Prostate gland (tissue), 2 donors: ENCODE measurements around the gene CEACAM16. TPM values are rescaled to one million over a fixed set of nuclear protein-coding genes. Genes with fewer than 3 reads are reported as not detected.

ENCODE experiments used
- DNase-seq: peaks from one replicate; pipeline ENCODE4 v3.0.0-alpha.2; 2019; ENCODE audit warnings: low spot score
- H3K27ac ChIP-seq, 2 donors: fragments of 200-600 bp; sonication (generic); 2 replicates each; pipeline ENCODE4 v1.5.1; 2017 to 2019
- H3K27me3 ChIP-seq: fragments of 200-600 bp; sonication (generic); replicated peaks from 2 replicates; pipeline ENCODE4 v1.5.1; 2019; ENCODE audit not compliant: insufficient read depth
- H3K36me3 ChIP-seq, 2 donors: fragments of 200-600 bp; sonication (generic); 1 replicate in 1 of 2; 2 replicates in 1 of 2; pipeline versions ENCODE4 v1.5.1 to v1.8.1; 2017 to 2019
- H3K4me1 ChIP-seq: fragments of 200-600 bp; sonication (generic); replicated peaks from 2 replicates; pipeline ENCODE4 v1.5.1; 2019
- H3K4me3 ChIP-seq, 2 donors: fragments of 200-600 bp; sonication (generic); 2 replicates each; pipeline ENCODE4 v1.5.1; 2017 to 2019
- H3K9me3 ChIP-seq: fragments of 200-600 bp; sonication (generic); 2 replicates; pipeline ENCODE4 v1.5.1; 2017
- POLR2A ChIP-seq: fragments of 450-650 bp; IDR thresholded peaks from one replicate; pipeline ENCODE4 v1.6.1; 2016; ENCODE audit warnings: antibody characterized with exemption, mild to moderate bottlenecking
- POLR2AphosphoS5 ChIP-seq: sonication (generic); formaldehyde crosslinking; IDR thresholded peaks from one replicate; pipeline ENCODE4 v1.6.1; 2017; ENCODE audit warnings: antibody characterized with exemption
- WGBS: methylation state at CpG from one replicate; pipeline ENCODE4 v1.1.5; 2018; 5-methylcytosine and 5-hydroxymethylcytosine counted together
- intact Hi-C: fragments of 100-400 bp; cut with DNase I; formaldehyde crosslinking; loops from one replicate; pipeline ENCODE4 v1.14.2; 2022
- total RNA-seq, 2 donors: library from RNA; depleted of rRNA; stranded (reverse); fragments of >200 nt; gene quantifications; one replicate each; pipeline ENCODE4 v1.1.0, GENCODE V29; 2016
- TF ChIP-seq, protein P1 (sequence below), 4 experiments: fragments of 200-600 bp in 2 of 4; fragments of 450-650 bp in 2 of 4; sonication (generic) in 2 of 4; IDR thresholded peaks; 1 replicate in 3 of 4; 2 replicates in 1 of 4; pipeline ENCODE4 v1.5.1; 2016 to 2019; ENCODE audit warnings: antibody characterized with exemption in 4 of 4, mild to moderate bottlenecking in 2 of 4, moderate library complexity in 2 of 4

CEACAM16 gene
- total RNA-seq, 2 donors from 2014 or later = not detected

DNA sequence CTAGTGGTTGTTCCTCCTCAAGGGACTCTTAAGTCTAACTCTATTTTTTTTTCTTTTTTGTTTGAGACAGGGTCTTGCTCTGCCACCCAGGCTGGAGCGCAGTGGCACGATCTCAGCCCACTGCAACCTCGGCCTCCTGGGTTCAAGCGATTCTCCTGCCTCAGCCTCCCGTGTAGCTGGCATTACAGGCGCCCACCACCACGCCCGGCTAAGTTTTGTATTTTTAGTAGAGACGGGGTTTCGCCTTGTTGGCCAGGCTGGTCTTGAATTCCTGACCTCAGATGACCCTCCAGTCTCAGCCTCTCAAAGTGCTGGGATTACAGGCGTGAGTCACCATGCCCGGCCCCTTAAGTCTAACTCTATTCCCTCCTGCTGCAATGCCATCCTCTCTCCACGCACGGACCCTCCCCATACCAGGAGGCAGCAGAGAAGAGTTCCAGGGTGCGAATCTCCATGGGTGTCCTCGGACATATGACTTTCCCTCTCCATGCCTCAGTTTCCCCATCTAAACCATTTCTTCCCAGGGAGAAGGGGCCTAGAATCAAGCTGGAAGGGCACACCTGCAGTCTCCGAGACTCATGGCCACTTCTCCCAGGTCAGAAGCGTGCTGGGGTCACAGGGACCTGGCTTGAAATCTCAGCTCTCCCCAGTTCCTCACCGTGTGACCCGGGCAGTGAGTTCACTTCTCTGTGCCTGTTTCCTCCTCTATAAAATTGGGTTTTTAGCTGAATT, 43.5 kb downstream of the CEACAM16 start:
- peak overlapping the region; percentile 88 to 92 for H3K27ac ChIP-seq
- TF ChIP-seq, protein P1, sequence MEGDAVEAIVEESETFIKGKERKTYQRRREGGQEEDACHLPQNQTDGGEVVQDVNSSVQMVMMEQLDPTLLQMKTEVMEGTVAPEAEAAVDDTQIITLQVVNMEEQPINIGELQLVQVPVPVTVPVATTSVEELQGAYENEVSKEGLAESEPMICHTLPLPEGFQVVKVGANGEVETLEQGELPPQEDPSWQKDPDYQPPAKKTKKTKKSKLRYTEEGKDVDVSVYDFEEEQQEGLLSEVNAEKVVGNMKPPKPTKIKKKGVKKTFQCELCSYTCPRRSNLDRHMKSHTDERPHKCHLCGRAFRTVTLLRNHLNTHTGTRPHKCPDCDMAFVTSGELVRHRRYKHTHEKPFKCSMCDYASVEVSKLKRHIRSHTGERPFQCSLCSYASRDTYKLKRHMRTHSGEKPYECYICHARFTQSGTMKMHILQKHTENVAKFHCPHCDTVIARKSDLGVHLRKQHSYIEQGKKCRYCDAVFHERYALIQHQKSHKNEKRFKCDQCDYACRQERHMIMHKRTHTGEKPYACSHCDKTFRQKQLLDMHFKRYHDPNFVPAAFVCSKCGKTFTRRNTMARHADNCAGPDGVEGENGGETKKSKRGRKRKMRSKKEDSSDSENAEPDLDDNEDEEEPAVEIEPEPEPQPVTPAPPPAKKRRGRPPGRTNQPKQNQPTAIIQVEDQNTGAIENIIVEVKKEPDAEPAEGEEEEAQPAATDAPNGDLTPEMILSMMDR (IDR thresholded peaks at IDR 0.05) = no peak
- TF ChIP-seq POLR2AphosphoS5 (no peak), POLR2A (no peak)
- H3K9me3 ChIP-seq = no peaks in the 10 kb centered on the region
- WGBS = 63% methylated on average over 20 of the region's 20 CpGs
- H3K36me3 ChIP-seq = no peaks in the 10 kb centered on the region
- intact Hi-C loops = no loop called here
- no peak for DNase-seq
- H3K27me3 ChIP-seq = no peaks in the 10 kb centered on the region
- H3K4me1 ChIP-seq = peaks cover 16% of the 10 kb centered on the region
- no peak overlapping the region for H3K4me3 ChIP-seq

DNA sequence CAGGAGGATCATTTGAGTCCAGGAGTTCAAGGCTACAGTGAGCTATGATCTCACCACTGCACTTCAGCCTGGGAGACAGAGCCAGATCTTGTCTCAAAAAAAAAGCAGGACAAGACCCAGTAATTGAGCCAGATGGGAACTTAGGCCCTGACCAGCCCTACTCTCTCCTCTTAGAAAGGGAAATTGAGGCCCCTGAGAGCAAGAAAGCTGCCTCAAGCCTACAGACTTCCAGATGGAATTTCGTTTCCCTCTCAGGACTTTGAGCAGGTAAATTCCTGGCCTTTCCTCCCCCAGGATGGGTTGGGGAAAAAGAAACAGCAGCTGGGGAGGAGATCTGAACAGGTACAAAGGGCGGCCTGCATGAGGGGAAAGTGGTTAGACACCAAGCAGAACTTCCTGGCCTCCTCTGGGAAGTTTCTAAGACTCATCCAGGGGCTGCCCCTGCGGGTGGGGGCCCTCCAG, 46.0 kb downstream of the CEACAM16 start:
- Histone ChIP-seq H3K27ac (peak overlapping the region; percentile 96), H3K9me3 (no peaks in the 10 kb centered on the region), H3K27me3 (no peaks in the 10 kb centered on the region), H3K4me3 (no peak overlapping the region), H3K36me3 (no peaks in the 10 kb centered on the region), H3K4me1 (peaks cover 20% of the 10 kb centered on the region)
- 65% methylated on average over 3 of the region's 3 CpGs for WGBS
- intact Hi-C loops = no loop called here
- DNase-seq = no peak
- TF ChIP-seq POLR2AphosphoS5 = no peak
- TF ChIP-seq, protein P1 (IDR thresholded peaks at IDR 0.05) = no peak
- TF ChIP-seq POLR2A = no peak

DNA sequence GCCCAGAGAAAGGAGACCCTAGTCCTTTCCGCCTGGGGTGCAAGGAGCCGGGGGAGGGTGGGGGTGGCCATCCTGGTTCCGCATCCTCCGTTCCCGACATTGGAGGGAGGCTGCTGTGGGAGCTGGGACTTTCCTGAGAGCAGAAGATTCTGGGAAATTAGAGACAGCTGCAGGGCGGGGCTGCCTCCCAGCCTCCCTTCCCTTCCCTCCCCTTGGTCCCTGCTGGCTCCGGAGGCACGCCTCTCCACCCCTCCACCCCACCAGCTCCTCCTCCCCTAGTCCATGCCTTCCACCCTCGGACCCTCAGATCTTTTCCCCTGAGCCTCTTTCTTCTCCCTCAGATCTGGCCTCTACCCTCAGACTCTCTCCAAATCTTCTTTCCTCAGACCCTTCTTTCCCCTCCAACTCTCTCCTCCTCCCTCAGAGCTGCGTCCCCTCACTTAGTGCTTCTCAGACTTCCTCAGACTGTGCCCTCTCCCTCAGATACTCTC, 46.4 kb downstream of the CEACAM16 start:
- intact Hi-C loops = no loop called here
- WGBS = 32% methylated on average over 10 of the region's 10 CpGs
- TF ChIP-seq, protein P1 (IDR thresholded peaks at IDR 0.05) = no peak
- TF ChIP-seq POLR2A (no peak), POLR2AphosphoS5 (peak; percentile 66)
- no peak overlapping the region for H3K4me3 ChIP-seq
- peak overlapping the region; percentile 96 for H3K27ac ChIP-seq
- H3K4me1 ChIP-seq = peaks cover 22% of the 10 kb centered on the region
- no peaks in the 10 kb centered on the region for H3K36me3 ChIP-seq
- no peaks in the 10 kb centered on the region for H3K9me3 ChIP-seq
- no peaks in the 10 kb centered on the region for H3K27me3 ChIP-seq
- peak; percentile 62 for DNase-seq

DNA sequence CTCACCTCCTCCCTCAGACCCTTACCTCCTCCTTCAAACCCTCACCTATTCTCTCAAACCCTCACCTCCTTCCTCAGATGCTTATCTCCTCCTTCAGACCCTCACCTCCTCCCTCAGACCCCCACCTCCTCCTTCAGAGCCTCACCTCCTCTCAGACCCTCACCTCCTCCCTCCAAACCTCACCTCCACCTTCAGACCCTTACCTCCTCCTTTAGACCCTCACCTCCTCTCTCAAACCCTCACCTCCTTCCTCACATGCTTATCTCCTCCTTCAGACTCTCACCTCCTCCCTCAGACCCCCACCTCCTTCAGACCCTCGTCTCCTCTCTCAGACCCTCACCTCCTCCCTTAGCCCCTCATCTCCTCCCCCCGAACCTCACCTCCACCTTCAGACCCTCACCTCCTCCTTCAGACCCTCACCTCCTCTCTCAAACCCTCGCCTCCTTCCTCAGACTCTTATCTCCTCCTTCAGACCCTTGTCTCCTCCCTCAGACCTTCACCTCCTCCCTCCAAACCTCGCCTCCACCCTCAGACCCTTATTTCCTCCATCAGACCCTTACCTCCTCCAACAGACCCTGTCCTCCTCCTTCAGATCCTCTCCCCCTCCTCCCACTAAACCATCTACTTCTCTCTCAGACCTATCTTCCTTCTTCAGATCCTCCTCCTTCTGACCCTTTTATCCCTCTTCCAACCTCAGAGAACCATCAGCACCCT, 47.1 kb downstream of the CEACAM16 start:
- 76% methylated on average over 4 of the region's 4 CpGs for WGBS
- Histone ChIP-seq H3K27ac (peak overlapping the region; percentile 96), H3K4me1 (peaks cover 28% of the 10 kb centered on the region), H3K4me3 (no peak overlapping the region), H3K9me3 (no peaks in the 10 kb centered on the region), H3K36me3 (no peaks in the 10 kb centered on the region), H3K27me3 (no peaks in the 10 kb centered on the region)
- TF ChIP-seq, protein P1 (IDR thresholded peaks at IDR 0.05) = no peak
- TF ChIP-seq POLR2A (no peak), POLR2AphosphoS5 (no peak)
- no peak for DNase-seq
- intact Hi-C loops = no loop called here
